Right lobe of liver (tissue), 4 donors: Measurements from ENCODE around the gene ARID4A.

Source experiments
- CTCF ChIP-seq, 4 donors: fragments of 200-600 bp in 3 of 4; fragments of 450-650 bp in 1 of 4; IDR thresholded peaks; one replicate each; pipeline versions ENCODE4 v1.5.1 to v1.8.0; 2016 to 2022; ENCODE audit warnings: antibody characterized with exemption in 4 of 4, mild to moderate bottlenecking in 2 of 4
- POLR2A ChIP-seq: fragments of 450-650 bp; IDR thresholded peaks from one replicate; pipeline ENCODE4 v1.6.1; 2017; ENCODE audit warnings: antibody characterized with exemption, mild to moderate bottlenecking
- donor health status: DM: no; HTN: no; CAD: no.
- donor health status: DM: no; HTN: no; CAD: no.
- donor health status: DM: no; HTN: yes; CAD: no.

GRCh38 chr14:58281969-58282368 lies 16.4 kb upstream of the ARID4A start:
- no peak for TF ChIP-seq POLR2A
- TF ChIP-seq CTCF (IDR thresholded peaks at IDR 0.05): no peak
